Renal cortex interstitium (tissue), 11 donors: ENCODE data around the gene MEGF11. TPM values are rescaled to one million over a fixed set of nuclear protein-coding genes. Genes with fewer than 3 reads are reported as not detected.

Source experiments
- DNase-seq, 11 donors: peaks; one replicate each; pipeline ENCODE4 v3.0.0-alpha.2; 2013; ENCODE audit warnings: low read depth in 9 of 11, low spot score in 4 of 11; ENCODE audit errors: extremely low read depth in 1 of 11
- polyA plus RNA-seq, 3 donors: library from polyadenylated mRNA; unstranded; fragments of 120-200 nt; gene quantifications; one replicate each; pipeline ENCODE4 v1.2.1, GENCODE V29; 2013; ENCODE audit not compliant: insufficient read length in 3 of 3

The MEGF11 gene
- polyA plus RNA-seq, 3 donors, result 1.6 to 3.3 (median 2.3) TPM

- no peak for DNase-seq
These were observed 190.4 kb downstream of the MEGF11 start for GRCh38 chr15:66063147-66063546.

- DNase-seq, result no peak
These were observed 196.5 kb downstream of the MEGF11 start for GRCh38 chr15:66057089-66057488.

- no peak for DNase-seq
These were observed 199.6 kb downstream of the MEGF11 start for GRCh38 chr15:66053991-66054390.

- no peak for DNase-seq
These were observed 201.7 kb downstream of the MEGF11 start for GRCh38 chr15:66051833-66052232.

GRCh38 chr15:66050264-66050663 is 203.3 kb downstream of the MEGF11 start:
- DNase-seq, result no peak

GRCh38 chr15:66049353-66049752 is 204.2 kb downstream of the MEGF11 start:
- no peak for DNase-seq

GRCh38 chr15:66047321-66048024 is 206.1 kb downstream of the MEGF11 start:
- DNase-seq, result no peak

- DNase-seq, result no peak
These were observed 206.8 kb downstream of the MEGF11 start for GRCh38 chr15:66046751-66047150.

- no peak for DNase-seq
These were observed 207.2 kb downstream of the MEGF11 start for GRCh38 chr15:66046326-66046725.

GRCh38 chr15:66045542-66045941 is 208.0 kb downstream of the MEGF11 start:
- DNase-seq, result no peak

GRCh38 chr15:66044837-66045236 is 208.7 kb downstream of the MEGF11 start:
- no peak for DNase-seq

GRCh38 chr15:66043264-66043663 is 210.3 kb downstream of the MEGF11 start:
- no peak for DNase-seq

- no peak for DNase-seq
These were observed 210.9 kb downstream of the MEGF11 start for GRCh38 chr15:66042624-66043023.

- no peak for DNase-seq
These were observed 212.3 kb downstream of the MEGF11 start for GRCh38 chr15:66041276-66041675.

- no peak for DNase-seq
These were observed 213.2 kb downstream of the MEGF11 start for GRCh38 chr15:66040211-66040892.

- no peak for DNase-seq
These were observed 214.3 kb downstream of the MEGF11 start for GRCh38 chr15:66039117-66039871.

- no peak for DNase-seq
These were observed 215.0 kb downstream of the MEGF11 start for GRCh38 chr15:66038387-66039116.

- DNase-seq, result no peak
These were observed 216.7 kb downstream of the MEGF11 start for GRCh38 chr15:66036859-66037258.

- DNase-seq, result no peak
These were observed 217.6 kb downstream of the MEGF11 start for GRCh38 chr15:66035901-66036300.
